Measurements from ENCODE around the gene BRF1. TPM values are rescaled to one million over a fixed set of nuclear protein-coding genes. Genes with fewer than 3 reads are reported as not detected.

Gene BRF1, protein sequence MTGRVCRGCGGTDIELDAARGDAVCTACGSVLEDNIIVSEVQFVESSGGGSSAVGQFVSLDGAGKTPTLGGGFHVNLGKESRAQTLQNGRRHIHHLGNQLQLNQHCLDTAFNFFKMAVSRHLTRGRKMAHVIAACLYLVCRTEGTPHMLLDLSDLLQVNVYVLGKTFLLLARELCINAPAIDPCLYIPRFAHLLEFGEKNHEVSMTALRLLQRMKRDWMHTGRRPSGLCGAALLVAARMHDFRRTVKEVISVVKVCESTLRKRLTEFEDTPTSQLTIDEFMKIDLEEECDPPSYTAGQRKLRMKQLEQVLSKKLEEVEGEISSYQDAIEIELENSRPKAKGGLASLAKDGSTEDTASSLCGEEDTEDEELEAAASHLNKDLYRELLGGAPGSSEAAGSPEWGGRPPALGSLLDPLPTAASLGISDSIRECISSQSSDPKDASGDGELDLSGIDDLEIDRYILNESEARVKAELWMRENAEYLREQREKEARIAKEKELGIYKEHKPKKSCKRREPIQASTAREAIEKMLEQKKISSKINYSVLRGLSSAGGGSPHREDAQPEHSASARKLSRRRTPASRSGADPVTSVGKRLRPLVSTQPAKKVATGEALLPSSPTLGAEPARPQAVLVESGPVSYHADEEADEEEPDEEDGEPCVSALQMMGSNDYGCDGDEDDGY
- total RNA-seq (30.9 TPM), polyA plus RNA-seq (19.3 TPM)

GRCh38 chr14:105300542-105301102 is at the start of gene BRF1:
TSS of gene BRF1 (minus strand) at chr14:105301001. CDS start at chr14:105300629, 372 bp downstream.
- WGBS: under 1% methylated on average over 90 of the region's 90 CpGs
- Histone ChIP-seq H3K4me1 (ENCODE audit: insufficient read depth) (peaks cover 5% of the 10 kb centered on the region), H3K36me3 (ENCODE audit: insufficient read depth) (no peaks in the 10 kb centered on the region), H3K4me3 (ENCODE audit: low read depth, low read length) (peak within 1 kb of the TSS; percentile 76), H3K27ac (ENCODE audit: low read depth) (peak within 1 kb of the TSS; percentile 94)
- DNase-seq (ENCODE audit: extremely low spot score): peak; percentile 81

- Histone ChIP-seq H3K36me3 (ENCODE audit: insufficient read depth) (no peaks in the 10 kb centered on the region), H3K4me1 (ENCODE audit: insufficient read depth) (no peaks in the 10 kb centered on the region), H3K27ac (ENCODE audit: low read depth) (no peak overlapping the region), H3K4me3 (ENCODE audit: low read depth, low read length) (no peak overlapping the region)
- WGBS: 93% methylated on average over 11 of the region's 11 CpGs
- no peak for DNase-seq (ENCODE audit: extremely low spot score)
Observed at GRCh38 chr14:105349992-105350391, 49.2 kb upstream of the BRF1 start.

DNA sequence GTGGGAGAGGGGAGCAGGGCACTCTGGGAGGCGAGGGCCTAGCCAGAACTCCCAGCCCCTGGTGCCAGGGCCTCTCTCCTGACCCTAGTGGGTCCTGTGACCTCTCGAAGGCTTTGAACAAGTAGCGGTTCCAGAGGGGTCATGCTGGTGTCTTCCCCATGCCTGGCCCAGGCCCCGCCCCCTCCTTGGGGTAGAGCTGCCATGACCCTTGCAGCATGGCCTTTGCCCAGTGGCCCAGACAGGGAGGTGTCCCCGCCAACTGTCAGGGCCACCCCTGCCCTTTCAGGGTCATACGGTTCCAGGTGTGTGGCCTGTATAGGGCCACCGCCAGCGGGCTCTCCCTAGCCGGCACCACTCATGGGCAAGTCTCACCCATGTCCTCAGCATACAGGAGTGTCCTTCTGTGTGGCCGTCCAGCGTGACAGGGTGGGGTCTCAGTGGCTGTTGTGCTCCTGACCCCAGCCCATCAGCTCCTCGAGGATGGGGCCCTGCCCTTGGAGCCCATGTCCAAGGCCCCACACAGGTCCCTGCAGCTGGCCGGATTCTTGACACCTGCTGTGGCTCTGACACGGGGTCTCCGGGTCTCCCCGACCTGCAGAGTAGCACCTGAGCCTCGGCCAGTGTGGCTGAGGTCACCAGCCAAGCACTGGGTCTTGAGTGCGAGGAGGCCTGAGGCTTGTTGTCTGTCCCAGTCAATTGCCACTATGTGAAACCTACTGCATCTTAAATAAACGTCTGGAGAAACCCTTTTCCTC is 48.3 kb upstream of the BRF1 start:
- H3K4me3 ChIP-seq (ENCODE audit: low read depth, low read length): no peak overlapping the region
- H3K36me3 ChIP-seq (ENCODE audit: insufficient read depth): no peaks in the 10 kb centered on the region
- no peak for DNase-seq (ENCODE audit: extremely low spot score)
- H3K27ac ChIP-seq (ENCODE audit: low read depth): no peak overlapping the region
- WGBS: 92% methylated on average over 19 of the region's 19 CpGs
- H3K4me1 ChIP-seq (ENCODE audit: insufficient read depth): no peaks in the 10 kb centered on the region

DNA sequence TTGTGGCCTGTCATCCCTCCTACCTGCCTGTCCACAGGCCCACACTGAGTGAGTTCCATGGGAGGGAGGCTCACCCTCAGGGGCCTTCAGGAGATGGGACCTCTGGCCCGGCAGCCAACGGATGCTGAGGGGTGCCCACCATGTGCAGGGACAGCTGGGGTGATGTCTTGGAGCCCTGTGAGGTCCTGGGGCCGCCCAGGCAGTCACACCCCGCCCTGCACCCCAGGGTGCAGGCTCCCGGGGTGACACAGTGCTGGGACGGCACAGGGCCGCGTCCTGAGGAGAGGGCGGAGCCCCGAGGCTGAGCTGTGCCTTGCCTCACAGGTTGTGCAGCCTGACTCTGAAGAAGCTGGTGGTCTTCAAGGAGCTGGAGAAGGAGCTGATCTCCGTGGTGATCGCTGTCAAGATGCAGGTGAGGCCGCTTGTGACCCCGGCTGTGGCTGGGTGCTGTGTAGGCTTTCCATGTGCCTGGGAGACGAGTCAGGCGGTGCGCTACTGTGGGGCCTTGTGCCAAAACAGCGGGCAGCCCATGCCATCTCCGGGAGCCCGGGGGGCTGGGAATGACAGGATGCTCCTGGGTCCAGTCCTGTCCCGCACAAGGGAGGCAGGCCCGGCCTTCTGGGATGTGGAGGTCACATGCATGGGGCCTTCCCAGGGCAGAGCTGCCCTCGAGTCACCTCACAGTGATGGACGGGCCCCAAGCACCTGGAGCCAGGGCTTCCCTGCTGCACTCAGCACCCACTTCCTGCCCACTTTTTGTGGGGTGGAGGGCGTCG is 47.6 kb upstream of the BRF1 start:
- Histone ChIP-seq H3K27ac (ENCODE audit: low read depth) (no peak overlapping the region), H3K4me3 (ENCODE audit: low read depth, low read length) (no peak overlapping the region), H3K36me3 (ENCODE audit: insufficient read depth) (no peaks in the 10 kb centered on the region), H3K4me1 (ENCODE audit: insufficient read depth) (no peaks in the 10 kb centered on the region)
- DNase-seq (ENCODE audit: extremely low spot score): no peak
- 86% methylated on average over 26 of the region's 26 CpGs for WGBS

GRCh38 chr14:105347587-105347968 is 46.8 kb upstream of the BRF1 start:
- Histone ChIP-seq H3K4me3 (ENCODE audit: low read depth, low read length) (no peak overlapping the region), H3K27ac (ENCODE audit: low read depth) (no peak overlapping the region), H3K36me3 (ENCODE audit: insufficient read depth) (no peaks in the 10 kb centered on the region), H3K4me1 (ENCODE audit: insufficient read depth) (no peaks in the 10 kb centered on the region)
- no peak for DNase-seq (ENCODE audit: extremely low spot score)
- 92% methylated on average over 8 of the region's 8 CpGs for WGBS

DNA sequence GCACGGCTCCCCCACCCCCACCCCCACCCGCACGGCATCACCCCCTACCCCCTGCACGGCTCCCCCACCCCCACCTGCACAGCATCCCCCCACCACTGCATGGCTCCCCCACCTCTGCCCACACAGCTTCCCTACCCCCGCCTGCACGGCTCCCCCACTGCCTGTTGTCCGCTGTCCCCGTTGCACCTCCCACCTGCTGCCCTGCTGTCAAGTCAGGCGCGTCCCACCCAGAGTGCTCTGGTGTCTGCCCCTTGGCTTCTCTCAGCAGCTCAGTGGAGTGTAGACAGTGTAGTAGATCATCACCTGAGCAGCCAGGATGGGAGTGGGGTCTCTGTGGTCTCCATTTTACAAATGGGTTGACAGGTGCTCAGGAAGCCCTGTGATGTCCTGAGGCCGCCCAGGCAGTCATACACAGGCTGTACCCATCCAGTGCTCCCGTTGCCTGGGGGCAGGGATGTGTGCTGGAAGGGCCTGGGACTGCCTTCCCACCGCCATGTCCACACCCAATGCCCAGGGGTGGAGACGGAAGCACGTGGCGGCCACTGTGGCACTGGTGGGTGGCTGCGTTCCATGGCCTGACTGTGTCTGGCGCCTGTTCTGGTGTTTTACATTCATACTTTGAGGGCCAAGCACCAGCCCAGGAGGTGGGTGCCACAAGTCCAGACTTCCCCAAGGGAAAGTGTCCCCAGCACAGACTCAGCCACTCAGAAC is 46.2 kb upstream of the BRF1 start:
- DNase-seq (ENCODE audit: extremely low spot score): no peak
- Histone ChIP-seq H3K4me3 (ENCODE audit: low read depth, low read length) (no peak overlapping the region), H3K27ac (ENCODE audit: low read depth) (no peak overlapping the region), H3K36me3 (ENCODE audit: insufficient read depth) (no peaks in the 10 kb centered on the region), H3K4me1 (ENCODE audit: insufficient read depth) (no peaks in the 10 kb centered on the region)
- 88% methylated on average over 18 of the region's 18 CpGs for WGBS

GRCh38 chr14:105346200-105346533 is 45.4 kb upstream of the BRF1 start:
- WGBS: 86% methylated on average over 13 of the region's 13 CpGs
- Histone ChIP-seq H3K4me1 (ENCODE audit: insufficient read depth) (no peaks in the 10 kb centered on the region), H3K4me3 (ENCODE audit: low read depth, low read length) (no peak overlapping the region), H3K36me3 (ENCODE audit: insufficient read depth) (no peaks in the 10 kb centered on the region), H3K27ac (ENCODE audit: low read depth) (no peak overlapping the region)
- no peak for DNase-seq (ENCODE audit: extremely low spot score)

DNA sequence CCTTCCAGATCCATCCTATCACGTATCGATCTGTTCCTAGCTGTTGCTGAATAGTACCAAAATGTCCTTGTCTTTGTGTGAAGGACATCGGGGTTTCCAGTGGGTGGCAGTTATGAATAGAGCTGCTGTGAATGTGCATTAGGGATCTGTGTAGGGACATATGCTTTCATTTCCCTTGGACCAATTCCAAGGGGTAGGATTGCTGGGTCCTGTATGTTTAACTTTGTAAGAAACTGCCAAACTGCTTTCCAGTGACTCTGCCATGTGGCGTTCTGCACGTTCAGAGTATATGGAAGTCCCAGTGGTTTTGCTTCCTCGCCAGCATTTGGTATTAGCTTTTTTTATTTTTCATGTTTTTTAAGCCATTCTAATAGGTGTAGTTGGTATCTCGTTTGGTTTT is 42.4 kb upstream of the BRF1 start:
- Histone ChIP-seq H3K36me3 (ENCODE audit: insufficient read depth) (no peaks in the 10 kb centered on the region), H3K4me1 (ENCODE audit: insufficient read depth) (no peaks in the 10 kb centered on the region), H3K27ac (ENCODE audit: low read depth) (no peak overlapping the region), H3K4me3 (ENCODE audit: low read depth, low read length) (no peak overlapping the region)
- WGBS: 81% methylated on average over 7 of the region's 7 CpGs
- DNase-seq (ENCODE audit: extremely low spot score): no peak

DNA sequence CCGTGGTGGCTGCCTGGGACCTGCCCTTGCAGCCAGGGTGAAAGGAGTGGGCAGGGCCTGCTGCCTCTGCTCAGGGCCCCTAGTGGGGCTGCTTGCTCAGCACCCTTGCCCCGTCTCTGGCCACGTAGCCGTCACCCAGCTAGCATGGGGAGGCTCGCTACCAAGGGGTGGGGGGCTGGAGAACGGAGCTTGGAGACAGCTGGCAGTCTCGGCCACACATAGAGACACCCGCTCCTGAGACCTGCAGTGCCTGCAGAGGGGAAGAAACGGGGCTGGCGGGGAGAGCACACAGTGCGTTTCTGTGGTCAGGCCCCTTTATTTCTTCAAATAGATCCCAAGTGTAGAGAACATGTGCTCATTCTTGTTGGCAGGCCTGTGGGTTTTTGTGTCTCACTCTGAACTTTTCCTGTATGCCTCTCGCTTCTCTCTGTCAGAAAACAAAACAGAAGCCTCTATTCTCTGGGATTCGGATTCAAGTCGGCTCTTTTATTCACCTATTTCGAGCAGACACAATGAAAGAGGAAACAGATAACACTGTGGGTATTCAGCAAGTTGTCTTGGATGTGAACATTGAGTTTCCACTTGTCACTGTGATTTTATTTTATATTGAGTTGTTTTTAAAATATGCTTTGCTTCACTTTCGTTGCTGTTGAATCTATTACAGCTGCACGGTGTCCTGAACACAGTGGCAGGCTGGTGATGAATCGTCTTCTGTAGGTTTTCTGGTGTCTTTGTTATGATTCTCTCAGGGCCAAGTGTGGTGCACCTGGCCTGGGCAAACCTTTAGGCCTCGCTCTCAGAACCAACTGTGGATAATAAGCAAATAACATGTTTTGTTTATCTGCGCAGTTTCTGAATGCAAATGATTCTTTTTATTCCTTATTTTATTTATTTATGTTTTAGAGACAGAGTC is 40.3 kb upstream of the BRF1 start:
- Histone ChIP-seq H3K4me3 (ENCODE audit: low read depth, low read length) (no peak overlapping the region), H3K36me3 (ENCODE audit: insufficient read depth) (no peaks in the 10 kb centered on the region), H3K4me1 (ENCODE audit: insufficient read depth) (no peaks in the 10 kb centered on the region), H3K27ac (ENCODE audit: low read depth) (no peak overlapping the region)
- no peak for DNase-seq (ENCODE audit: extremely low spot score)
- WGBS: 67% methylated on average over 20 of the region's 20 CpGs

GRCh38 chr14:105337966-105338741 is 37.4 kb upstream of the BRF1 start:
- no peak for DNase-seq (ENCODE audit: extremely low spot score)
- Histone ChIP-seq H3K27ac (ENCODE audit: low read depth) (no peak overlapping the region), H3K4me3 (ENCODE audit: low read depth, low read length) (no peak overlapping the region), H3K4me1 (ENCODE audit: insufficient read depth) (no peaks in the 10 kb centered on the region), H3K36me3 (ENCODE audit: insufficient read depth) (no peaks in the 10 kb centered on the region)
- WGBS: 75% methylated on average over 18 of the region's 18 CpGs

GRCh38 chr14:105337433-105337832 is 36.6 kb upstream of the BRF1 start:
- DNase-seq (ENCODE audit: extremely low spot score): no peak
- Histone ChIP-seq H3K27ac (ENCODE audit: low read depth) (no peak overlapping the region), H3K4me1 (ENCODE audit: insufficient read depth) (no peaks in the 10 kb centered on the region), H3K4me3 (ENCODE audit: low read depth, low read length) (no peak overlapping the region), H3K36me3 (ENCODE audit: insufficient read depth) (no peaks in the 10 kb centered on the region)
- 83% methylated on average over 6 of the region's 6 CpGs for WGBS
